ENCODE results near the gene CRELD2. TPM values are rescaled to one million over a fixed set of nuclear protein-coding genes. Genes with fewer than 3 reads are reported as not detected.

The CRELD2 gene
- total and polyA plus RNA-seq, 2 experiments from 2014 or later: 35.7 to 47.7 TPM

GRCh38 chr22:49893025-49893424, 25.4 kb upstream of the CRELD2 start:
- Histone ChIP-seq H3K79me2 (replicated peaks; ENCODE audit: insufficient read depth) (0 out of 2 replicates have a peak, but pooled peaks cover 9% of the 10 kb centered on the region), H2AFZ (no peak overlapping the region), H3K4me1 (ENCODE audit: insufficient read depth) (no peaks in the 10 kb centered on the region), H3K27ac (ENCODE audit: low read depth) (no peak overlapping the region), H3K27me3 (ENCODE audit: insufficient read depth) (no peaks in the 10 kb centered on the region), H3K4me3 (no peak overlapping the region), H3K9me2 (ENCODE audit: insufficient read depth) (0 out of 2 replicates have a peak, but pooled peaks cover 4% of the 10 kb centered on the region), H3F3A (replicated peaks; ENCODE audit: low read depth) (no peaks in the 10 kb centered on the region), H4K20me1 (replicated peaks; ENCODE audit: insufficient read depth) (no peaks in the 10 kb centered on the region; the same call in 1 of the 2 replicates), H3K4me2 (no peak overlapping the region), H3K36me3 (ENCODE audit: insufficient read depth) (peaks cover 4% of the 10 kb centered on the region)
- DNase-seq (ENCODE audit: low spot score) (no peak), ATAC-seq (no peak)
- Mint-ChIP-seq H3K27me3 (ENCODE audit: insufficient read depth, low read depth, poor library complexity) (peaks cover 5% of the 10 kb centered on the region), H3K4me1 (no peaks in the 10 kb centered on the region), H3K27ac (no peak overlapping the region), H3K4me3 (no peak overlapping the region), H3K36me3 (ENCODE audit: low read depth) (peaks cover 77% of the 10 kb centered on the region), H3K9me3 (peaks cover 41% of the 10 kb centered on the region)
- TF ChIP-seq CREB1 (CRISPR knock-in tag; IDR thresholded peaks at IDR 0.05; ENCODE audit: low read depth) (no peak), REST (IDR thresholded peaks at IDR 0.05; ENCODE audit: unreplicated experiment) (no peak), POLR2AphosphoS5 (IDR thresholded peaks at IDR 0.05; ENCODE audit: low read depth) (no peak), EZH2phosphoT487 (IDR thresholded peaks at IDR 0.05; ENCODE audit: unreplicated experiment) (no peak), NANOG (IDR thresholded peaks at IDR 0.05; ENCODE audit: borderline replicate concordance) (no peak), ZNF331 (CRISPR knock-in tag; IDR thresholded peaks at IDR 0.05; ENCODE audit: low read depth) (no peak), STAT1 (IDR thresholded peaks at IDR 0.05; ENCODE audit: unreplicated experiment) (no peak), EZH2 (IDR thresholded peaks at IDR 0.05; ENCODE audit: low read depth, unreplicated experiment) (no peak), JUNB (IDR thresholded peaks at IDR 0.05; ENCODE audit: unreplicated experiment) (no peak), ETS1 (IDR thresholded peaks at IDR 0.05) (no peak), ZNF462 (CRISPR knock-in tag; IDR thresholded peaks at IDR 0.05) (no peak), ZNF114 (CRISPR knock-in tag; IDR thresholded peaks at IDR 0.05) (no peak)
- TF ChIP-seq, protein P1, sequence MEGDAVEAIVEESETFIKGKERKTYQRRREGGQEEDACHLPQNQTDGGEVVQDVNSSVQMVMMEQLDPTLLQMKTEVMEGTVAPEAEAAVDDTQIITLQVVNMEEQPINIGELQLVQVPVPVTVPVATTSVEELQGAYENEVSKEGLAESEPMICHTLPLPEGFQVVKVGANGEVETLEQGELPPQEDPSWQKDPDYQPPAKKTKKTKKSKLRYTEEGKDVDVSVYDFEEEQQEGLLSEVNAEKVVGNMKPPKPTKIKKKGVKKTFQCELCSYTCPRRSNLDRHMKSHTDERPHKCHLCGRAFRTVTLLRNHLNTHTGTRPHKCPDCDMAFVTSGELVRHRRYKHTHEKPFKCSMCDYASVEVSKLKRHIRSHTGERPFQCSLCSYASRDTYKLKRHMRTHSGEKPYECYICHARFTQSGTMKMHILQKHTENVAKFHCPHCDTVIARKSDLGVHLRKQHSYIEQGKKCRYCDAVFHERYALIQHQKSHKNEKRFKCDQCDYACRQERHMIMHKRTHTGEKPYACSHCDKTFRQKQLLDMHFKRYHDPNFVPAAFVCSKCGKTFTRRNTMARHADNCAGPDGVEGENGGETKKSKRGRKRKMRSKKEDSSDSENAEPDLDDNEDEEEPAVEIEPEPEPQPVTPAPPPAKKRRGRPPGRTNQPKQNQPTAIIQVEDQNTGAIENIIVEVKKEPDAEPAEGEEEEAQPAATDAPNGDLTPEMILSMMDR (conservative IDR thresholded peaks at IDR 0.05; ENCODE audit: low read depth in 2 of 2): no peak

All from GM23338 (cell line).